B cell (primary cell): ENCODE measurements around the gene OR51I2. TPM values are rescaled to one million over a fixed set of nuclear protein-coding genes. Genes with fewer than 3 reads are reported as not detected.

Experiments used
- ATAC-seq: fragments of 200-7000 bp; cut with Tn5 transposase; one replicate; pipeline ENCODE4 v1.10.0; 2021; ENCODE audit warnings: low read depth, mild to moderate bottlenecking, moderate number of reproducible peaks, moderate library complexity
- CTCF ChIA-PET: fragments of 350-600 bp; sonication (Branson Sonifier 250); formaldehyde crosslinking; loops from one replicate; lab custom pipeline; 2021; ENCODE audit warnings: antibody characterized with exemption, inconsistent platforms; lab: Charles Lee
- POLR2A ChIA-PET: fragments of 350-600 bp; sonication (Branson Sonifier 250); formaldehyde crosslinking; loops from one replicate; lab custom pipeline; 2021; ENCODE audit warnings: antibody characterized with exemption; lab: Charles Lee
- DNase-seq: peaks from one replicate; pipeline ENCODE4 v3.0.0; 2013
- H2AFZ ChIP-seq: 2 replicates; pipeline ENCODE4 v1.6.1; 2012; ENCODE audit warnings: mild to moderate bottlenecking, low read depth, low read length; ENCODE audit not compliant: insufficient read depth, poor library complexity, severe bottlenecking
- H3K27ac ChIP-seq, 2 donors: 1 replicate in 1 of 2; 2 replicates in 1 of 2; pipeline ENCODE4 v1.5.1; 2012 to 2013; ENCODE audit warnings: low read length in 2 of 2, mild to moderate bottlenecking in 2 of 2, moderate library complexity in 1 of 2
- H3K27me3 ChIP-seq, 4 experiments: fragments of 200-600 bp in 1 of 4; sonication (generic) in 1 of 4; replicated peaks in 1 of 4; 1 replicate in 2 of 4; 2 replicates in 2 of 4; pipeline versions ENCODE4 v1.6.1 to v1.7.0; 2013 to 2016; ENCODE audit warnings: low read length in 3 of 4, mild to moderate bottlenecking in 2 of 4, mixed read lengths in 1 of 4, moderate library complexity in 1 of 4; ENCODE audit not compliant: insufficient read depth in 4 of 4, control insufficient read depth in 3 of 4; ENCODE audit errors: control extremely low read depth in 1 of 4
- H3K36me3 ChIP-seq, 2 experiments: replicated peaks in 1 of 2; 1 replicate in 1 of 2; 2 replicates in 1 of 2; pipeline versions ENCODE4 v1.6.1 to v1.7.1; 2013; ENCODE audit warnings: low read length in 1 of 2; ENCODE audit not compliant: insufficient read depth in 2 of 2, control insufficient read depth in 1 of 2; ENCODE audit errors: control extremely low read depth in 1 of 2, extremely low read depth in 1 of 2
- H3K4me1 ChIP-seq, 2 donors: fragments of 200-600 bp in 1 of 2; sonication (generic) in 1 of 2; 1 replicate in 1 of 2; 2 replicates in 1 of 2; pipeline versions ENCODE4 v1.5.1 to v1.6.1; 2013 to 2017; ENCODE audit warnings: low read length in 2 of 2; ENCODE audit not compliant: control insufficient read depth in 2 of 2, insufficient read depth in 2 of 2
- H3K4me2 ChIP-seq: replicated peaks from 2 replicates; pipeline ENCODE3; 2012; ENCODE audit warnings: mild to moderate bottlenecking, low read depth, low read length; ENCODE audit not compliant: poor library complexity, severe bottlenecking
- H3K4me3 ChIP-seq, 5 experiments: fragments of 200-600 bp in 1 of 5; sonication (generic) in 1 of 5; 1 replicate in 3 of 5; 2 replicates in 2 of 5; pipeline versions ENCODE4 v1.5.1 to v1.7.0; 2011 to 2016; ENCODE audit warnings: low read length in 4 of 5, mild to moderate bottlenecking in 4 of 5, low read depth in 2 of 5, control low read depth in 1 of 5, moderate library complexity in 1 of 5; ENCODE audit not compliant: insufficient read depth in 1 of 5; ENCODE audit errors: control extremely low read depth in 1 of 5, extremely low read depth in 1 of 5
- H3K79me2 ChIP-seq: fragments of 200-600 bp; sonication (generic); one replicate; pipeline ENCODE4 v1.6.0; 2016; ENCODE audit warnings: low read length; ENCODE audit not compliant: control insufficient read depth, insufficient read depth
- H3K9ac ChIP-seq: fragments of 200-600 bp; sonication (generic); 2 replicates; pipeline ENCODE4 v1.6.1; 2017; ENCODE audit warnings: mild to moderate bottlenecking, low read length, moderate library complexity
- H3K9me3 ChIP-seq, 3 donors: one replicate each; pipeline versions ENCODE4 v1.6.1 to v1.7.1; 2013; ENCODE audit warnings: low read length in 2 of 3; ENCODE audit not compliant: control insufficient read depth in 2 of 3, insufficient read depth in 1 of 3; ENCODE audit errors: control extremely low read depth in 1 of 3
- H4K20me1 ChIP-seq: 2 replicates; pipeline ENCODE4 v1.6.0; 2012; ENCODE audit warnings: mild to moderate bottlenecking, low read length; ENCODE audit not compliant: insufficient read depth, control insufficient read depth, poor library complexity, severe bottlenecking
- H3K27ac Mint-ChIP-seq: one replicate; pipeline ENCODE4 v1.8.0; 2021; ENCODE audit warnings: mixed read lengths
- H3K27me3 Mint-ChIP-seq: one replicate; pipeline ENCODE4 v1.8.0; 2021; ENCODE audit warnings: mixed read lengths
- H3K4me1 Mint-ChIP-seq: one replicate; pipeline ENCODE4 v1.8.0; 2021; ENCODE audit warnings: mixed read lengths
- H3K4me3 Mint-ChIP-seq: one replicate; pipeline ENCODE4 v1.8.0; 2021; ENCODE audit warnings: mixed read lengths
- H3K9me3 Mint-ChIP-seq: one replicate; pipeline ENCODE4 v1.8.0; 2022; ENCODE audit warnings: mixed read lengths; ENCODE audit not compliant: insufficient read depth
- CTCF ChIP-seq: fragments of 200-600 bp; IDR thresholded peaks from one replicate; pipeline ENCODE4 v1.8.0; 2022; ENCODE audit warnings: antibody characterized with exemption, mild to moderate bottlenecking
- EZH2 ChIP-seq: IDR thresholded peaks from 2 replicates; pipeline ENCODE4 v1.6.1; 2012; ENCODE audit warnings: borderline replicate concordance, low read depth, mild to moderate bottlenecking, moderate library complexity, low read length; ENCODE audit not compliant: insufficient read depth, poor library complexity, severe bottlenecking
- WGBS: methylation state at CpG from one replicate; pipeline ENCODE4 v1.1.5; 2013; ENCODE audit warnings: missing lambda C conversion rate; ENCODE audit not compliant: insufficient coverage; 5-methylcytosine and 5-hydroxymethylcytosine counted together
- intact Hi-C: fragments of 100-400 bp; cut with micrococcal nuclease; formaldehyde crosslinking; loops from one replicate; pipeline ENCODE4 v1.10.0; 2022
- polyA plus RNA-seq: library from polyadenylated mRNA; depleted of rRNA; stranded (reverse); fragments of >200 nt; gene quantifications from 2 replicates; pipeline ENCODE4 v1.2.3, GENCODE V29; 2012
- total RNA-seq, 2 donors: library from RNA; stranded (reverse); fragments of 120-200 nt in 1 of 2; gene quantifications; 1 replicate in 1 of 2; 2 replicates in 1 of 2; pipeline versions ENCODE4 v1.2.3 to v1.2.4, GENCODE V29; 2013 to 2022

The OR51I2 gene
- total and polyA plus RNA-seq, 2 donors (not counting 1 experiment from before 2014, with no cell fraction given): not detected

- H2AFZ ChIP-seq: no peak overlapping the region
- Mint-ChIP-seq H3K27me3 (peaks cover 13% of the 10 kb centered on the region), H3K9me3 (peaks cover 3% of the 10 kb centered on the region), H3K27ac (no peak overlapping the region), H3K4me3 (no peak overlapping the region), H3K4me1 (no peaks in the 10 kb centered on the region)
- H3K27me3 ChIP-seq: no peaks in the 10 kb centered on the region
- CTCF ChIA-PET: no interaction called here
- H3K9me3 ChIP-seq: no peaks in the 10 kb centered on the region
- H3K79me2 ChIP-seq: no peaks in the 10 kb centered on the region
- H3K9ac ChIP-seq: no peak overlapping the region
- H3K36me3 ChIP-seq: no peaks in the 10 kb centered on the region
- H3K4me2 ChIP-seq: no peak overlapping the region
- H3K4me3 ChIP-seq: no peak overlapping the region
- H3K4me1 ChIP-seq: no peaks in the 10 kb centered on the region
- POLR2A ChIA-PET: no interaction called here
- H3K27ac ChIP-seq: no peak overlapping the region
- H4K20me1 ChIP-seq: no peaks in the 10 kb centered on the region
- no peak for TF ChIP-seq EZH2
- TF ChIP-seq CTCF: no peak
- WGBS: 95% methylated on average over 3 of the region's 5 CpGs
- no peak for ATAC-seq
- no peak for DNase-seq
- intact Hi-C loops: no loop called here
These were observed 28.1 kb upstream of the OR51I2 start for GRCh38 chr11:5420993-5421392.

- DNase-seq: no peak
- Histone ChIP-seq H3K9me3 (no peaks in the 10 kb centered on the region), H3K4me2 (no peak within 1 kb of the TSS), H3K4me3 (no peak within 1 kb of the TSS), H3K27ac (no peak within 1 kb of the TSS), H3K9ac (no peak within 1 kb of the TSS), H4K20me1 (no peaks in the 10 kb centered on the region), H3K36me3 (no peaks in the 10 kb centered on the region), H3K79me2 (no peaks in the 10 kb centered on the region), H3K4me1 (no peaks in the 10 kb centered on the region), H3K27me3 (peaks cover 0 to 2% (median 0%) of the 10 kb centered on the region in 4 experiments), H2AFZ (no peak within 1 kb of the TSS)
- H3K27ac Mint-ChIP-seq: no peak within 1 kb of the TSS
- TF ChIP-seq CTCF (no peak), EZH2 (no peak)
- H3K27me3 Mint-ChIP-seq: peaks cover 13% of the 10 kb centered on the region
- ATAC-seq: no peak
- WGBS: no CpG with 5 or more reads among the region's 1 CpG
- ChIA-PET POLR2A (no interaction called here), CTCF (no interaction called here)
- peaks cover 3% of the 10 kb centered on the region for H3K9me3 Mint-ChIP-seq
- intact Hi-C loops: no loop called here
- H3K4me3 Mint-ChIP-seq: no peak within 1 kb of the TSS
- no peaks in the 10 kb centered on the region for H3K4me1 Mint-ChIP-seq
These were observed 27.3 kb upstream of the OR51I2 start, which contains the start of gene OR51Q1 for GRCh38 chr11:5421811-5422210. Gene OR51Q1, plus strand, starts transcription at chr11:5422111. Its CDS starts 90 bp downstream, at chr11:5422201.
